ENCODE results near the gene MMRN2. TPM values are rescaled to one million over a fixed set of nuclear protein-coding genes. Genes with fewer than 3 reads are reported as not detected.

Gene MMRN2
- total RNA-seq, 1 donor from 2014 or later: 3.9 TPM

- H3K4me3 ChIP-seq (ENCODE audit: low read depth, low read length): no peak overlapping the region
- no peaks in the 10 kb centered on the region for H3K27me3 ChIP-seq (ENCODE audit: control insufficient read depth, insufficient read depth, low read length)
- peaks cover 1% of the 10 kb centered on the region for H3K36me3 ChIP-seq (ENCODE audit: control insufficient read depth, insufficient read depth, low read length)
- DNase-seq (ENCODE audit: low read depth) (peak; percentile 76), FAIRE-seq (no peak)
- TF ChIP-seq CTCF (IDR thresholded peaks at IDR 0.05; ENCODE audit: insufficient read depth, low read length, severe bottlenecking): no peak
These were observed 1.7 kb upstream of the MMRN2 start for GRCh38 chr10:86958901-86959736.

DNA sequence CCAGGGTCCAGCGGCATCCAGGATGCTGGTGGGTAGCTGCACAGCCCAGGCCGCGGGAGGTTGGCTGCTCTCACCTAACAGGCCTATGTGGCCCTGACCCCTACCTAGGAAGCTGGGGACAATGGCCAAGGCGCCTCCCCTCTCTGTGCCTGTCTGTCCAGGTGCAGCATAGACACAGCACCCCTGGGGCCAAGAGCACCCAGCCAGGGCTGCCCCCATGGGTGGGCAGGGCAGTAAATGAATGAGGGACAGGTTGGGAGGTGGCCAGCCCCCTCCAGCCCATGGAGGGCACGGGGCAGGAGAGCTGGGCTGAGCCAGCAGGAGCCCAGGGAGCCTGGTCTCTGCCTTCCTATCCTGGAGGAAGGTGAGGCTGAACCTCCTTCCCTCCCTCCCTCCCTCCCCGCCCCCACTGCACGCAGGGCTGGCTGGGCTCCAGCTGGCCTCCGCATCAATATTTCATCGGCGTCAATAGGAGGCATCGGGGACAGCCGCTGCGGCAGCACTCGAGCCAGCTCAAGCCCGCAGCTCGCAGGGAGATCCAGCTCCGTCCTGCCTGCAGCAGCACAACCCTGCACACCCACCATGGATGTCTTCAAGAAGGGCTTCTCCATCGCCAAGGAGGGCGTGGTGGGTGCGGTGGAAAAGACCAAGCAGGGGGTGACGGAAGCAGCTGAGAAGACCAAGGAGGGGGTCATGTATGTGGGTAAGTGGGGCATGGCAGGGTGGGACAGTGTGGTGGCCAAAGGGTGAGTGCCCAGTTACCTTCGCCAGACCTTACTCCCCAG, 893 bp upstream of the MMRN2 start, which contains the start of gene SNCG:
Gene SNCG, plus strand, starts transcription at position 484 of the 785 bp plus-strand sequence. Its CDS starts 99 bp downstream, at position 583.
- peak within 1 kb of the TSS; percentile 18 for H3K4me3 ChIP-seq (ENCODE audit: low read depth, low read length)
- no peaks in the 10 kb centered on the region for H3K36me3 ChIP-seq (ENCODE audit: control insufficient read depth, insufficient read depth, low read length)
- no peak for FAIRE-seq
- no peak for DNase-seq (ENCODE audit: low read depth)
- H3K27me3 ChIP-seq (ENCODE audit: control insufficient read depth, insufficient read depth, low read length): no peaks in the 10 kb centered on the region
- no peak for TF ChIP-seq CTCF (IDR thresholded peaks at IDR 0.05; ENCODE audit: insufficient read depth, low read length, severe bottlenecking)

- Histone ChIP-seq H3K36me3 (ENCODE audit: control insufficient read depth, insufficient read depth, low read length) (no peaks in the 10 kb centered on the region), H3K27me3 (ENCODE audit: control insufficient read depth, insufficient read depth, low read length) (no peaks in the 10 kb centered on the region), H3K4me3 (ENCODE audit: low read depth, low read length) (no peak overlapping the region)
- no peak for TF ChIP-seq CTCF (IDR thresholded peaks at IDR 0.05; ENCODE audit: insufficient read depth, low read length, severe bottlenecking)
- FAIRE-seq (no peak), DNase-seq (ENCODE audit: low read depth) (no peak)
These were observed 467 bp downstream of the MMRN2 start for GRCh38 chr10:86956848-86957448.

DNA sequence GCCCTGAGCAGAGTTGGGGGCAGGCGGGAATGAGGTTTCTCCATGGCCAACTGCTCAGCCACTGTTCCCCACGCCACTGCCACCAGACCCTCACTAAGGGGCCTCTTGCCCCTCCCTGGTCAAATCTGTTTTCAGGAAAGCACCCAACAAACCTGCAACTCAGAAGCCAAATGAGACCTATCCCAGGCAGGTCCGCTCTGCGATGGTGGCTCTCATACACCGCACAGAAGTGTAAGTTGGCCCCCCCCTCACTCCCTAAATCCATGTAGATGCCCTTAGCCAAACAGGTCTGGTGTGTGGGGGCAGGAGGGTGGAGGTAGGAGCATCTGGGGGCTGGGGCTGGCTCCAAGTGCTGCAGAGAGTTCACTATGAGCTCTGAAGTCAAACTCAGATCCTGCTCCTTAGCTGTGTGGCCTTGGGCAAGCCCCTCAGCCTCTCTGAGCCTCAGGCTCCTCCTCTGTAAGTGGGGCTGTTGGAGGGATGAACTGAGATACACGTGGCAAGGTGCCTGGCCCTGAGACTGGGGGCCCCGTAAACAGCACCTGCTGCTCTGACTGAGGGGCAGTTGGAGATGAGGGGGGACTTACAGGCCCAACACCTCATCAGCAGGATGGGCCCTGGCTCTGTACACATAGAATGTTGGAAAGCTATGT, 1.1 kb downstream of the MMRN2 start:
- TF ChIP-seq CTCF (IDR thresholded peaks at IDR 0.05; ENCODE audit: insufficient read depth, low read length, severe bottlenecking): no peak
- DNase-seq (ENCODE audit: low read depth) (no peak), FAIRE-seq (no peak)
- Histone ChIP-seq H3K36me3 (ENCODE audit: control insufficient read depth, insufficient read depth, low read length) (no peaks in the 10 kb centered on the region), H3K27me3 (ENCODE audit: control insufficient read depth, insufficient read depth, low read length) (no peaks in the 10 kb centered on the region), H3K4me3 (ENCODE audit: low read depth, low read length) (no peak overlapping the region)

DNA sequence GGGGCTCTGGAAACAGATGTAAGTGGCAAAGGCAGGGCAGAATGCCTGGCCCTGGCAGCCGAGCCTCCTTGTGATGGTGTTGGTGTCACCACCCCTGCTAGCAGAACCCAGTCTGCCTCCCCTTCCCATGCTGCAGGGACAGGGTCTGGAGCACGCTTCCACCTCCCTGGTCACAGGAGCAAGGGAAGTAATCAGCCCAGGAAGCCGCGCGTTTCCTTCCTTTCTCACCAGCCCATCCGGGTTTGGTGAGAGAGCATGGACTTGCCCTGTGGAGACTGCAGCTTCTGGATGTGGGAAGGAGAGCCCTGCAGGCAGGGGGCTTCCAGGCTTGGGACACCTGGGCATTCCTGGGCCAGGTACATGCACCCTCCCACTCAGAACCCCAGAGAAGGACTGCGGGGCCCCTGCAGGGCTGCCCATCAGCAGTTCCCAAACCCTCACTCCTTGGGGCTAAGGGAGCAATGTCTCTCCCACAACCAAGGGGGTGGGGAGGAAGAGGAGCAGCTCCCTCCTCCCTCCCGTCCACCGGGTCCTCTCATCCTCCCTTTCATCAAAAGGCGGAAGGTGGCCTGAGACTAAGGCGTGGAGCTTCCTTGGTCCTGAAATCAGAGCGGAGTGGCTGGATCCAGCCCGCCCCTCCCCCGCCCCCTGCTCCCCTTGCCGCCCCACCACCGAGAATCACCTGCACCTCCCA, 1.8 kb downstream of the MMRN2 start:
- no peak for DNase-seq (ENCODE audit: low read depth)
- H3K36me3 ChIP-seq (ENCODE audit: control insufficient read depth, insufficient read depth, low read length): no peaks in the 10 kb centered on the region
- H3K4me3 ChIP-seq (ENCODE audit: low read depth, low read length): no peak overlapping the region
- no peaks in the 10 kb centered on the region for H3K27me3 ChIP-seq (ENCODE audit: control insufficient read depth, insufficient read depth, low read length)
- FAIRE-seq: no peak
- no peak for TF ChIP-seq CTCF (IDR thresholded peaks at IDR 0.05; ENCODE audit: insufficient read depth, low read length, severe bottlenecking)

All from bronchial epithelial cell (primary cell).